Kidney (tissue), 14 donors: ENCODE results near the gene CCDC88C. TPM values are rescaled to one million over a fixed set of nuclear protein-coding genes. Genes with fewer than 3 reads are reported as not detected.

Experiments used
- DNase-seq, 5 donors: peaks; one replicate each; pipeline ENCODE4 v3.0.0-alpha.2; 2013 to 2020
- FAIRE-seq: peaks from 2 replicates; lab custom pipeline; 2012; peaks lifted over from hg19 to GRCh38; lab: Jason Lieb, UNC
- H3K27ac ChIP-seq, 2 donors: one replicate each; pipeline ENCODE4 v1.7.0; 2013; ENCODE audit warnings: low read depth in 2 of 2, low read length in 2 of 2, inconsistent platforms in 1 of 2
- H3K27me3 ChIP-seq: one replicate; pipeline ENCODE4 v1.7.1; 2013; ENCODE audit warnings: low read length, inconsistent platforms; ENCODE audit not compliant: control insufficient read depth, insufficient read depth
- H3K36me3 ChIP-seq, 3 donors: one replicate each; pipeline versions ENCODE4 v1.7.0 to v1.7.1; 2013; ENCODE audit warnings: low read length in 3 of 3, control low read depth in 1 of 3, inconsistent platforms in 1 of 3; ENCODE audit not compliant: insufficient read depth in 3 of 3, control insufficient read depth in 2 of 3
- H3K4me1 ChIP-seq, 3 donors: one replicate each; pipeline versions ENCODE4 v1.7.0 to v1.7.1; 2013; ENCODE audit warnings: low read length in 3 of 3, inconsistent platforms in 1 of 3, low read depth in 1 of 3; ENCODE audit not compliant: control insufficient read depth in 2 of 3, insufficient read depth in 2 of 3
- H3K4me3 ChIP-seq, 3 donors: one replicate each; pipeline versions ENCODE4 v1.7.0 to v1.8.1; 2013; ENCODE audit warnings: low read length in 3 of 3, control low read depth in 1 of 3, inconsistent platforms in 1 of 3
- H3K9ac ChIP-seq, 3 donors: one replicate each; pipeline versions ENCODE4 v1.7.0 to v1.7.1; 2013; ENCODE audit warnings: low read length in 3 of 3, control low read depth in 1 of 3, inconsistent platforms in 1 of 3
- H3K9me3 ChIP-seq, 3 donors: one replicate each; pipeline versions ENCODE4 v1.7.0 to v1.7.1; 2013; ENCODE audit warnings: low read length in 3 of 3, control low read depth in 1 of 3, inconsistent platforms in 1 of 3; ENCODE audit not compliant: control insufficient read depth in 2 of 3, insufficient read depth in 1 of 3
- intact Hi-C: fragments of 100-400 bp; cut with DNase I; formaldehyde crosslinking; loops from one replicate; pipeline ENCODE4 v1.11.1; 2022
- polyA plus RNA-seq: library from polyadenylated mRNA; stranded (reverse); fragments of 350-450 nt; fragmentation: Illumina TruSeq; extraction: RNeasy Lipid Tissue Mini Kit (QIAGEN cat#74804); gene quantifications from one replicate; pipeline ENCODE4 v1.2.3, GENCODE V29; 2014; ENCODE audit warnings: low read depth, low replicate concordance; ENCODE audit not compliant: insufficient read depth
- total RNA-seq: library from RNA; stranded (reverse); fragmentation: NEBNext Ultra II Directional; extraction: Animal tissue kit (Norgen Biotek cat#: 25700); gene quantifications from one replicate; pipeline ENCODE4 v1.2.1, GENCODE V29; 2021
- TF ChIP-seq, protein P1 (sequence below): IDR thresholded peaks from 3 replicates; pipeline ENCODE4 v1.5.1; 2012; ENCODE audit warnings: mild to moderate bottlenecking, moderate library complexity, borderline replicate concordance; ENCODE audit not compliant: insufficient read depth; ENCODE audit errors: extremely low read depth
- donor health status: control.
- donor health status: control.
- donor health status: control.
- donor health status: control.
- donor health status: control.
- donor health status: DM: yes; HTN: yes; CAD: no.
- donor health status: Normal renal cell carcinoma (clear cell type).

Gene CCDC88C
- total and polyA plus RNA-seq, 2 donors from 2014 or later = 6.6 to 32.8 TPM

DNA sequence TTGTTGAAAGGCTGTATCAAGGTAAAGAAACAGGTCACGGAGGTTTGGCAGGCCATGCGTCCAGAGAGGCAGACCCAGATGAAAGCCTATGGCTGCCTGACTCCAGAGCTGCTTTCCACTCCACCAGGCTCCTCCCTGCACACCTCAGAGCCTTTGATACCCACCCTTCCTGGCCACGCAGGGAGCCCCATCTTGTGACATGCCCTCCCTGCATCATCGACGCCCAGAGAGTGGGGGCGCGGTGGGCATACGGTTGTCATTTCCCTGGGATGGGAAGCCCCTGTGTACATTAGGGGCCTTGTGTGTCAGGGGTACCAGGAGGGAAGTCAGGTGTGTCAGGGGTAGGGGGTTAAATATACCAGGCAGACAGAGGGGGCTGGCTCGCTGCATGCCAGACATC is 142.8 kb downstream of the CCDC88C start:
- no peaks in the 10 kb centered on the region for H3K27me3 ChIP-seq
- H3K4me3 ChIP-seq = no peak overlapping the region
- no peak for FAIRE-seq
- DNase-seq = no peak
- H3K9me3 ChIP-seq = no peaks in the 10 kb centered on the region
- H3K4me1 ChIP-seq = peaks cover 0 to 7% (median 2%) of the 10 kb centered on the region in 3 donors
- intact Hi-C loops = loop anchor here (5.0 kb wide), 1 partner anchor 97 kb away; no protein-coding TSS in a partner anchor
- H3K36me3 ChIP-seq = no peaks in the 10 kb centered on the region
- TF ChIP-seq, protein P1, sequence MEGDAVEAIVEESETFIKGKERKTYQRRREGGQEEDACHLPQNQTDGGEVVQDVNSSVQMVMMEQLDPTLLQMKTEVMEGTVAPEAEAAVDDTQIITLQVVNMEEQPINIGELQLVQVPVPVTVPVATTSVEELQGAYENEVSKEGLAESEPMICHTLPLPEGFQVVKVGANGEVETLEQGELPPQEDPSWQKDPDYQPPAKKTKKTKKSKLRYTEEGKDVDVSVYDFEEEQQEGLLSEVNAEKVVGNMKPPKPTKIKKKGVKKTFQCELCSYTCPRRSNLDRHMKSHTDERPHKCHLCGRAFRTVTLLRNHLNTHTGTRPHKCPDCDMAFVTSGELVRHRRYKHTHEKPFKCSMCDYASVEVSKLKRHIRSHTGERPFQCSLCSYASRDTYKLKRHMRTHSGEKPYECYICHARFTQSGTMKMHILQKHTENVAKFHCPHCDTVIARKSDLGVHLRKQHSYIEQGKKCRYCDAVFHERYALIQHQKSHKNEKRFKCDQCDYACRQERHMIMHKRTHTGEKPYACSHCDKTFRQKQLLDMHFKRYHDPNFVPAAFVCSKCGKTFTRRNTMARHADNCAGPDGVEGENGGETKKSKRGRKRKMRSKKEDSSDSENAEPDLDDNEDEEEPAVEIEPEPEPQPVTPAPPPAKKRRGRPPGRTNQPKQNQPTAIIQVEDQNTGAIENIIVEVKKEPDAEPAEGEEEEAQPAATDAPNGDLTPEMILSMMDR = no peak
- no peak overlapping the region for H3K27ac ChIP-seq
- H3K9ac ChIP-seq = no peak overlapping the region

DNA sequence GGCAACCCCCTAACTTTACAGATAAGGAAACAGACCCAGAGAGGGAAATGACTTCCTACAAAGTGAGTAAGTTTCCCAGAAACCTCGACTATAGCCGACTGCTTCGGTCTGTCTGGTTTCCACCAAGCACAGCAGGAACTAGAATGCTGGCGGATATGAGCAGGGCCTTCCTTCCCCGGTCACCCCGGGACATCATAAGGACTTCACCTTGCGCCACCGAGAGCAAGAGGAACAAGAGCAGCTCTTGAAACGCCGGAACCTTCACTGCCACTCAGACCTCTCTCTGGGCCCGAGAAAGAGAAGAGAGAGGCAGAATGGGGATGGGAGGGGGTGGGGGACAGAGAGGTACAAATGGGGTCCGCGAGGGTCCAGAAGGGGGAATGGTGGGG is 143.7 kb downstream of the CCDC88C start:
- Histone ChIP-seq H3K4me3 (no peak overlapping the region), H3K9me3 (no peaks in the 10 kb centered on the region), H3K27ac (no peak overlapping the region), H3K9ac (no peak overlapping the region), H3K4me1 (peaks cover 0 to 12% (median 5%) of the 10 kb centered on the region in 3 donors), H3K27me3 (no peaks in the 10 kb centered on the region), H3K36me3 (no peaks in the 10 kb centered on the region)
- TF ChIP-seq, protein P1 = no peak
- FAIRE-seq = no peak
- DNase-seq = peak in 1 of 5 donors; percentile 16
- intact Hi-C loops = loop anchor here (5.0 kb wide), 1 partner anchor 97 kb away; no protein-coding TSS in a partner anchor

DNA sequence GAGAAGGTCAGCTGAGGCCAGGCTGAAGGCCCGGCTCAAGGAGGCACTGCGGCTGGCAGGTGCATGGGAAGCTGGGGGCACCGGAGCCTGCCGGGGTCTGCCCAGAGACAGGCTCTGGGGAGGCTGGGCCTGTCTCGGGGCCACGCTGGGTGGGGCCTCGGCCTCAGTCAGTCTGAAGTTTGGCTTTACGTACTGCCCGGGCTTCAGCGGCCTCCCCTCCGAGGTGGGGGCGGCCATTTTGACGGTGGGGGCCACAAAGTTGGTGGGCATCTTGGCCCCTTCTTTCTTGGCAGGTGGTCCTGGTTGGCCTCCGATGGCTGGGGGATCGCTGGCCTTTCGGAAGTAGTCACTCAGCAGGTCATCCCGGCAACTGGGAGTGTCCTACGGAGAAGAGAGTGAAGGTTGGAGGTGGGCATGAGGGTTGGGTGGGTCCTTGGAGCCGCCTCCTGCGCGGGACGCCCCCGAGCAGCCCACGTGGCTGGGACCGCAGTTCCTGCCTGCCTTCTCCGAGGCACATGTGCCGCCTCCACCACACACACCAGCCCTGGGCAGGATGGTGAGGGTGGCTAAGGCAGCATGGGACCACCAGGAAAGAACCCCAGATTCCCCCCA is 144.2 kb downstream of the CCDC88C start:
- TF ChIP-seq, protein P1 = no peak
- H3K9me3 ChIP-seq = no peaks in the 10 kb centered on the region
- peaks cover 0 to 10% (median 5%) of the 10 kb centered on the region in 3 donors for H3K4me1 ChIP-seq
- no peak overlapping the region for H3K9ac ChIP-seq
- H3K27me3 ChIP-seq = no peaks in the 10 kb centered on the region
- no peaks in the 10 kb centered on the region for H3K36me3 ChIP-seq
- H3K27ac ChIP-seq = no peak overlapping the region
- DNase-seq (peak in 1 of 5 donors; percentile 43), FAIRE-seq (no peak)
- intact Hi-C loops = loop anchor here (5.0 kb wide), 1 partner anchor 96 kb away; no protein-coding TSS in a partner anchor
- no peak overlapping the region for H3K4me3 ChIP-seq
